HCT116 (cell line): ENCODE results near the gene RABL6. TPM values are rescaled to one million over a fixed set of nuclear protein-coding genes. Genes with fewer than 3 reads are reported as not detected.

Source experiments
- ATAC-seq: fragments of 200-7000 bp; cut with Tn5 transposase; 2 replicates; pipeline ENCODE4 v1.9.1; 2020; ENCODE audit warnings: mild to moderate bottlenecking, moderate library complexity
- BruUV-seq: library from RNA; stranded (reverse); fragments of 400-500 nt; replicated peaks from 2 replicates; lab custom pipeline; 2021; lab: Mats Ljungman, UMichigan
- CTCF ChIA-PET: fragments of 300-600 bp; sonication (Branson Sonifier 250); formaldehyde crosslinking; loops from one replicate; lab custom pipeline; 2021; ENCODE audit warnings: antibody characterized with exemption; lab: Charles Lee
- POLR2A ChIA-PET: fragments of 300-600, 350-600 bp; sonication (Branson Sonifier 250); formaldehyde crosslinking; loops from one replicate; lab custom pipeline; 2021; ENCODE audit warnings: antibody characterized with exemption; lab: Charles Lee
- RAD21 ChIA-PET, 2 experiments: fragments of 300-600 bp; sonication (Branson Sonifier 250); formaldehyde crosslinking; loops; one replicate each; lab custom pipeline; 2023; ENCODE audit warnings: low total read pairs in 2 of 2; ENCODE audit not compliant: uncharacterized antibody in 2 of 2, unreplicated experiment in 2 of 2, low non-redundant PET in 1 of 2; lab: Charles Lee
- DNase-seq: peaks from one replicate; pipeline ENCODE4 v3.0.0-alpha.2; 2010; ENCODE audit warnings: low read depth, low spot score
- H2AFZ ChIP-seq: fragments of 200-600 bp; shearing (Covaris generic), sonication (generic); 2 replicates; pipeline ENCODE4 v1.6.1; 2017; ENCODE audit warnings: low read depth, mixed run types, mixed read lengths, antibody characterized with exemption, low read length; ENCODE audit not compliant: poor library complexity, severe bottlenecking
- H3K27ac ChIP-seq: 2 replicates; pipeline ENCODE4 v1.5.1; 2012; ENCODE audit warnings: low read depth, low read length
- H3K27me3 ChIP-seq: fragments of 200-600 bp; sonication (generic); 2 replicates; pipeline ENCODE4 v1.6.1; 2016; ENCODE audit warnings: mixed run types, low read length, mixed read lengths; ENCODE audit not compliant: insufficient read depth
- H3K36me3 ChIP-seq, 2 experiments: fragments of 200-500 bp in 1 of 2; fragments of 200-600 bp in 1 of 2; sonication (Bioruptor generic) in 1 of 2; sonication (generic) in 1 of 2; 2 replicates each; pipeline versions ENCODE4 v1.5.1 to v1.6.1; 2014 to 2016; ENCODE audit warnings: low read length in 2 of 2, inconsistent platforms in 1 of 2, mixed read lengths in 1 of 2, mixed run types in 1 of 2; ENCODE audit not compliant: insufficient read depth in 2 of 2, control insufficient read depth in 1 of 2
- H3K4me1 ChIP-seq, 2 experiments: fragments of 200-600 bp in 1 of 2; sonication (generic) in 1 of 2; 2 replicates each; pipeline versions ENCODE4 v1.5.1 to v1.6.1; 2012 to 2017; ENCODE audit warnings: low read length in 2 of 2, inconsistent platforms in 1 of 2, mild to moderate bottlenecking in 1 of 2, mixed read lengths in 1 of 2, mixed run types in 1 of 2, moderate library complexity in 1 of 2; ENCODE audit not compliant: insufficient read depth in 2 of 2, control insufficient read depth in 1 of 2
- H3K4me2 ChIP-seq: fragments of 200-600 bp; sonication (generic); 2 replicates; pipeline ENCODE4 v1.6.1; 2017; ENCODE audit warnings: mixed run types, low read length, mixed read lengths
- H3K4me3 ChIP-seq, 2 experiments: fragments of 200-600 bp in 1 of 2; sonication (generic) in 1 of 2; replicated peaks in 1 of 2; 2 replicates each; pipeline ENCODE4 v1.5.1; 2011 to 2016; ENCODE audit warnings: low read length in 2 of 2, control low read depth in 1 of 2, low read depth in 1 of 2, mild to moderate bottlenecking in 1 of 2, mixed read lengths in 1 of 2, mixed run types in 1 of 2
- H3K79me2 ChIP-seq: fragments of 200-600 bp; sonication (generic); 2 replicates; pipeline ENCODE4 v1.6.1; 2017; ENCODE audit warnings: mild to moderate bottlenecking, mixed run types, low read length, moderate library complexity, mixed read lengths; ENCODE audit not compliant: insufficient read depth
- H3K9ac ChIP-seq: fragments of 200-600 bp; sonication (generic); 2 replicates; pipeline ENCODE4 v1.6.1; 2016; ENCODE audit warnings: low read length, mixed read lengths
- H3K9me2 ChIP-seq: fragments of 200-600 bp; sonication (generic), shearing (Covaris generic); 2 replicates; pipeline ENCODE4 v1.6.1; 2017; ENCODE audit warnings: mixed run types, mild to moderate bottlenecking, moderate library complexity; ENCODE audit not compliant: insufficient read depth
- H3K9me3 ChIP-seq, 2 experiments: fragments of 200-500 bp in 1 of 2; fragments of 200-600 bp in 1 of 2; sonication (Bioruptor generic) in 1 of 2; sonication (generic) in 1 of 2; 2 replicates each; pipeline ENCODE4 v1.6.1; 2014 to 2017; ENCODE audit warnings: low read length in 2 of 2, mixed read lengths in 2 of 2, inconsistent platforms in 1 of 2, low read depth in 1 of 2, mild to moderate bottlenecking in 1 of 2, mixed run types in 1 of 2, moderate library complexity in 1 of 2; ENCODE audit not compliant: control insufficient read depth in 1 of 2, insufficient read depth in 1 of 2
- H4K20me1 ChIP-seq: fragments of 200-600 bp; sonication (generic), shearing (Covaris generic); 2 replicates; pipeline ENCODE4 v1.6.1; 2017; ENCODE audit warnings: mixed run types, mild to moderate bottlenecking, moderate library complexity; ENCODE audit not compliant: insufficient read depth
- CBX3 ChIP-seq: IDR thresholded peaks from 2 replicates; pipeline ENCODE4 v1.6.1; 2012; ENCODE audit warnings: low read depth
- CEBPB ChIP-seq: IDR thresholded peaks from 2 replicates; pipeline ENCODE4 v1.6.1; 2012; ENCODE audit warnings: low read depth
- EZH2 ChIP-seq: fragments of 200-600 bp; sonication (generic); IDR thresholded peaks from 2 replicates; pipeline ENCODE4 v1.6.1; 2017; ENCODE audit warnings: antibody characterized with exemption, mixed run types
- EZH2phosphoT487 ChIP-seq: fragments of 200-600 bp; IDR thresholded peaks from 2 replicates; pipeline ENCODE4 v1.6.1; 2018; ENCODE audit warnings: antibody characterized with exemption, borderline replicate concordance
- FOSL1 ChIP-seq: IDR thresholded peaks from 2 replicates; pipeline ENCODE4 v1.6.1; 2012; ENCODE audit warnings: low read depth
- JUND ChIP-seq: IDR thresholded peaks from 2 replicates; pipeline ENCODE4 v1.6.1; 2012
- POLR2A ChIP-seq: IDR thresholded peaks from 2 replicates; pipeline ENCODE4 v1.7.0; 2011; ENCODE audit warnings: borderline replicate concordance; ENCODE audit not compliant: insufficient read depth, insufficient read length; ENCODE audit errors: extremely low read depth
- POLR2AphosphoS5 ChIP-seq: IDR thresholded peaks from 2 replicates; pipeline ENCODE4 v1.6.1; 2011; ENCODE audit warnings: mild to moderate bottlenecking, low read depth, low read length, moderate library complexity
- RAD21 ChIP-seq: IDR thresholded peaks from 2 replicates; pipeline ENCODE4 v1.6.1; 2012; ENCODE audit warnings: low read depth, mild to moderate bottlenecking
- REST ChIP-seq: IDR thresholded peaks from 2 replicates; pipeline ENCODE4 v1.6.1; 2012; ENCODE audit warnings: low read depth
- SIN3A ChIP-seq: IDR thresholded peaks from 2 replicates; pipeline ENCODE4 v1.6.1; 2012; ENCODE audit warnings: low read depth
- SRF ChIP-seq: IDR thresholded peaks from 2 replicates; pipeline ENCODE4 v1.6.1; 2012; ENCODE audit warnings: low read depth
- TCF7L2 ChIP-seq: IDR thresholded peaks from 2 replicates; pipeline ENCODE4 v1.7.0; 2011; ENCODE audit warnings: borderline replicate concordance, inconsistent platforms; ENCODE audit not compliant: insufficient read depth, insufficient read length; ENCODE audit errors: extremely low read depth
- ZFX ChIP-seq: fragments of 450-650 bp; IDR thresholded peaks from 2 replicates; pipeline ENCODE4 v1.6.1; 2017
- ZNF274 ChIP-seq: fragments of 200-500 bp; sonication (Bioruptor generic); IDR thresholded peaks from 2 replicates; pipeline ENCODE4 v1.6.1; 2014; ENCODE audit warnings: mild to moderate bottlenecking, low read depth, low read length, inconsistent platforms
- intact Hi-C: fragments of 100-400 bp; cut with micrococcal nuclease; formaldehyde crosslinking; loops from 2 replicates; pipeline ENCODE4 v1.10.0; 2022
- total RNA-seq: library from RNA; stranded (reverse); gene quantifications from one replicate; pipeline ENCODE4 v1.2.1, GENCODE V29; 2021; ENCODE audit not compliant: unreplicated experiment
- TF ChIP-seq, protein P1 (sequence below): IDR thresholded peaks from 2 replicates; pipeline ENCODE4 v1.6.1; 2012
- TF ChIP-seq, protein P2 (sequence below), 3 experiments: fragments of 200-600 bp in 1 of 3; sonication (generic) in 1 of 3; IDR thresholded peaks in 2 of 3; conservative IDR thresholded peaks in 1 of 3; 2 replicates each; pipeline ENCODE4 v1.5.1; 2012 to 2017; ENCODE audit warnings: low read depth in 2 of 3, low read length in 2 of 3, antibody characterized with exemption in 1 of 3, borderline replicate concordance in 1 of 3, control low read depth in 1 of 3, mild to moderate bottlenecking in 1 of 3, mixed read lengths in 1 of 3, mixed run types in 1 of 3, moderate library complexity in 1 of 3; ENCODE audit not compliant: insufficient read depth in 1 of 3

The RABL6 gene
- total RNA-seq, 1 experiment from 2014 or later = 98.6 TPM

- Histone ChIP-seq H3K4me3 (no peak overlapping the region), H3K9ac (no peak overlapping the region), H3K79me2 (peaks cover 68% of the 10 kb centered on the region), H2AFZ (no peak overlapping the region), H3K4me1 (peaks cover 6 to 18% of the 10 kb centered on the region in 2 experiments), H3K36me3 (peaks cover 0 to 13% of the 10 kb centered on the region in 2 experiments; a peak in 1 of 4 replicates), H3K9me2 (no peaks in the 10 kb centered on the region), H3K27me3 (no peaks in the 10 kb centered on the region), H3K9me3 (no peaks in the 10 kb centered on the region), H3K4me2 (no peak overlapping the region), H4K20me1 (no peaks in the 10 kb centered on the region), H3K27ac (no peak overlapping the region)
- no peak for ATAC-seq
- BruUV-seq = no TSS peak
- POLR2A ChIA-PET = no interaction called here
- CTCF ChIA-PET = no interaction called here
- no peak for TF ChIP-seq EZH2phosphoT487
- TF ChIP-seq EZH2 = no peak
- TF ChIP-seq, protein P1, sequence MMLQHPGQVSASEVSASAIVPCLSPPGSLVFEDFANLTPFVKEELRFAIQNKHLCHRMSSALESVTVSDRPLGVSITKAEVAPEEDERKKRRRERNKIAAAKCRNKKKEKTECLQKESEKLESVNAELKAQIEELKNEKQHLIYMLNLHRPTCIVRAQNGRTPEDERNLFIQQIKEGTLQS = no peak
- no peak for TF ChIP-seq FOSL1
- no peak for TF ChIP-seq POLR2A
- TF ChIP-seq JUND = no peak
- TF ChIP-seq TCF7L2 = no peak
- intact Hi-C loops = no loop called here
- no peak for DNase-seq
- RAD21 ChIA-PET = no interaction called here
These were observed 80.7 kb downstream of the RABL6 start for GRCh38 chr9:136888454-136888853.

GRCh38 chr9:136889858-136890257, 82.1 kb downstream of the RABL6 start:
- no peak overlapping the region for H3K27ac ChIP-seq
- no peak overlapping the region for H3K4me2 ChIP-seq
- no peaks in the 10 kb centered on the region for H4K20me1 ChIP-seq
- CTCF ChIA-PET = no interaction called here
- RAD21 ChIA-PET = no interaction called here
- H3K9ac ChIP-seq = no peak overlapping the region
- DNase-seq = no peak
- H3K9me2 ChIP-seq = no peaks in the 10 kb centered on the region
- POLR2A ChIA-PET = no interaction called here
- no peak overlapping the region for H2AFZ ChIP-seq
- H3K4me3 ChIP-seq = no peak overlapping the region
- H3K27me3 ChIP-seq = no peaks in the 10 kb centered on the region
- BruUV-seq = no TSS peak
- peaks cover 0 to 15% of the 10 kb centered on the region in 2 experiments; a peak in 1 of 4 replicates for H3K36me3 ChIP-seq
- intact Hi-C loops = no loop called here
- peaks cover 6 to 15% of the 10 kb centered on the region in 2 experiments for H3K4me1 ChIP-seq
- no peaks in the 10 kb centered on the region for H3K9me3 ChIP-seq
- H3K79me2 ChIP-seq = peaks cover 79% of the 10 kb centered on the region
- ATAC-seq = no peak
- TF ChIP-seq SIN3A (no peak), POLR2AphosphoS5 (no peak), CEBPB (no peak), EZH2phosphoT487 (no peak), POLR2A (no peak), RAD21 (no peak), SRF (no peak), TCF7L2 (no peak), REST (no peak), CBX3 (no peak), ZFX (no peak), ZNF274 (no peak), EZH2 (no peak)
- TF ChIP-seq, protein P2, sequence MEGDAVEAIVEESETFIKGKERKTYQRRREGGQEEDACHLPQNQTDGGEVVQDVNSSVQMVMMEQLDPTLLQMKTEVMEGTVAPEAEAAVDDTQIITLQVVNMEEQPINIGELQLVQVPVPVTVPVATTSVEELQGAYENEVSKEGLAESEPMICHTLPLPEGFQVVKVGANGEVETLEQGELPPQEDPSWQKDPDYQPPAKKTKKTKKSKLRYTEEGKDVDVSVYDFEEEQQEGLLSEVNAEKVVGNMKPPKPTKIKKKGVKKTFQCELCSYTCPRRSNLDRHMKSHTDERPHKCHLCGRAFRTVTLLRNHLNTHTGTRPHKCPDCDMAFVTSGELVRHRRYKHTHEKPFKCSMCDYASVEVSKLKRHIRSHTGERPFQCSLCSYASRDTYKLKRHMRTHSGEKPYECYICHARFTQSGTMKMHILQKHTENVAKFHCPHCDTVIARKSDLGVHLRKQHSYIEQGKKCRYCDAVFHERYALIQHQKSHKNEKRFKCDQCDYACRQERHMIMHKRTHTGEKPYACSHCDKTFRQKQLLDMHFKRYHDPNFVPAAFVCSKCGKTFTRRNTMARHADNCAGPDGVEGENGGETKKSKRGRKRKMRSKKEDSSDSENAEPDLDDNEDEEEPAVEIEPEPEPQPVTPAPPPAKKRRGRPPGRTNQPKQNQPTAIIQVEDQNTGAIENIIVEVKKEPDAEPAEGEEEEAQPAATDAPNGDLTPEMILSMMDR (IDR thresholded peaks at IDR 0.05 in 2 of 3, conservative IDR thresholded peaks at IDR 0.05 in 1 of 3; ENCODE audit: borderline replicate concordance in 1 of 3, insufficient read depth in 1 of 3, low read depth in 2 of 3, low read length in 2 of 3) = no peak
